ENCODE data around the gene CSNK1G2.

CSNK1G2 gene

DNA sequence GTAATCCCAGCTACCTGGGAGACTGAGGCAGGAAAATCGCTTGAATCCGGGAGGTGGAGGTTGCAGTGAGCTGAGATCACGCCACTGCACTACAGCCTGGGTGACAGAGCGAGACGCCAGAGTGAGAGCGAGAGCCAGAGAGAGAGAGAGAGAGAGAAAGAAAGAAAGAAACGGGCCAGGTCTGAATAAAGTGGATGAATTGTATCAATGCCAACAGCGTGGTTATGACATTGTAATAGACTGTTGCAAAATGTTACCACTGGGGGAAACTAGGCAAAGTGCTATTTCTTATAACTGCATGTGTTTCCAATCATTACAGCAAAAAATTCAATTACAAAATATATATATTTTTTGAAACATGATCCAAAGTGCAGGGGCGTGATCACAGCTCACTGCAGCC lies 86.4 kb downstream of the CSNK1G2 start:
- no peak for DNase-seq
